Astrocyte (in vitro differentiated cells and primary cell): ENCODE measurements around the gene KIAA1210. TPM values are rescaled to one million over a fixed set of nuclear protein-coding genes. Genes with fewer than 3 reads are reported as not detected.

Source experiments
- DNase-seq: peaks from one replicate; pipeline ENCODE4 v3.0.0-alpha.2; 2010; ENCODE audit warnings: low read depth
- FAIRE-seq: peaks from 2 replicates; lab custom pipeline; 2011; peaks lifted over from hg19 to GRCh38; lab: Jason Lieb, UNC
- H2AFZ ChIP-seq: 2 replicates; pipeline ENCODE4 v1.6.0; 2012; ENCODE audit warnings: low read depth, low read length, inconsistent platforms
- H3K27ac ChIP-seq: 2 replicates; pipeline ENCODE4 v1.5.1; 2011; ENCODE audit warnings: low read depth, low read length, inconsistent platforms
- H3K27me3 ChIP-seq: 2 replicates; pipeline ENCODE4 v1.6.0; 2011; ENCODE audit warnings: low read length, inconsistent platforms; ENCODE audit not compliant: insufficient read depth
- H3K36me3 ChIP-seq: 2 replicates; pipeline ENCODE4 v1.5.1; 2011; ENCODE audit warnings: low read length, inconsistent platforms; ENCODE audit not compliant: insufficient read depth
- H3K4me1 ChIP-seq: 2 replicates; pipeline ENCODE4 v1.5.1; 2011; ENCODE audit warnings: low read length, inconsistent platforms; ENCODE audit not compliant: insufficient read depth
- H3K4me2 ChIP-seq: 2 replicates; pipeline ENCODE4 v1.6.0; 2012; ENCODE audit warnings: low read length, inconsistent platforms
- H3K4me3 ChIP-seq: 2 replicates; pipeline ENCODE4 v1.5.1; 2011; ENCODE audit warnings: low read depth, mild to moderate bottlenecking, low read length, inconsistent platforms; ENCODE audit not compliant: insufficient read depth
- H3K79me2 ChIP-seq: 2 replicates; pipeline ENCODE4 v1.6.0; 2012; ENCODE audit warnings: mild to moderate bottlenecking, low read length, inconsistent platforms; ENCODE audit not compliant: insufficient read depth
- H3K9ac ChIP-seq: 2 replicates; pipeline ENCODE4 v1.6.0; 2012; ENCODE audit warnings: mild to moderate bottlenecking, low read length, inconsistent platforms
- H3K9me3 ChIP-seq: 2 replicates; pipeline ENCODE4 v1.5.1; 2012; ENCODE audit warnings: low read depth, mild to moderate bottlenecking, low read length, inconsistent platforms; ENCODE audit not compliant: insufficient read depth
- H4K20me1 ChIP-seq: 2 replicates; pipeline ENCODE4 v1.6.0; 2012; ENCODE audit warnings: low read length, inconsistent platforms; ENCODE audit not compliant: insufficient read depth
- H3K27ac Mint-ChIP-seq: one replicate; pipeline ENCODE4 v1.8.0; 2021; ENCODE audit warnings: mild to moderate bottlenecking, mixed read lengths; ENCODE audit not compliant: unreplicated experiment
- H3K27me3 Mint-ChIP-seq: one replicate; pipeline ENCODE4 v1.8.0; 2021; ENCODE audit warnings: low read depth, mixed read lengths; ENCODE audit not compliant: unreplicated experiment
- H3K36me3 Mint-ChIP-seq: one replicate; pipeline ENCODE4 v1.8.0; 2021; ENCODE audit warnings: low read depth, mixed read lengths; ENCODE audit not compliant: unreplicated experiment
- H3K4me1 Mint-ChIP-seq: one replicate; pipeline ENCODE4 v1.8.0; 2021; ENCODE audit warnings: low read depth, mixed read lengths; ENCODE audit not compliant: unreplicated experiment
- H3K4me3 Mint-ChIP-seq: one replicate; pipeline ENCODE4 v1.8.0; 2021; ENCODE audit warnings: mild to moderate bottlenecking, moderate library complexity, mixed read lengths; ENCODE audit not compliant: unreplicated experiment
- H3K9me3 Mint-ChIP-seq: one replicate; pipeline ENCODE4 v1.8.0; 2021; ENCODE audit warnings: mild to moderate bottlenecking, mixed read lengths; ENCODE audit not compliant: unreplicated experiment
- EZH2 ChIP-seq: IDR thresholded peaks from 2 replicates; pipeline ENCODE4 v1.6.1; 2012; ENCODE audit warnings: mild to moderate bottlenecking, low read length, inconsistent platforms; ENCODE audit not compliant: insufficient read depth
- total RNA-seq: library from RNA; stranded (reverse); gene quantifications from 2 replicates; pipeline ENCODE4 v1.2.1, GENCODE V29; 2021
- TF ChIP-seq, protein P1 (sequence below): IDR thresholded peaks from 2 replicates; pipeline ENCODE4 v1.5.1; 2011; ENCODE audit warnings: low read depth, mild to moderate bottlenecking, inconsistent platforms, low read length, moderate library complexity; ENCODE audit not compliant: insufficient read depth

KIAA1210 gene
- total RNA-seq, 1 donor from 2014 or later: not detected

- Histone ChIP-seq H3K4me3 (no peak overlapping the region), H3K4me1 (no peaks in the 10 kb centered on the region), H3K9ac (no peak overlapping the region), H3K9me3 (no peaks in the 10 kb centered on the region), H4K20me1 (no peaks in the 10 kb centered on the region), H3K27me3 (no peaks in the 10 kb centered on the region), H3K27ac (no peak overlapping the region), H3K36me3 (no peaks in the 10 kb centered on the region), H3K79me2 (no peaks in the 10 kb centered on the region), H3K4me2 (no peak overlapping the region), H2AFZ (no peak overlapping the region)
- DNase-seq (no peak), FAIRE-seq (peak; percentile 20)
- Mint-ChIP-seq H3K27ac (no peak overlapping the region), H3K4me1 (no peaks in the 10 kb centered on the region), H3K4me3 (no peak overlapping the region), H3K9me3 (no peaks in the 10 kb centered on the region), H3K27me3 (peaks cover 4% of the 10 kb centered on the region), H3K36me3 (peaks cover 2% of the 10 kb centered on the region)
- TF ChIP-seq EZH2: no peak
- TF ChIP-seq, protein P1, sequence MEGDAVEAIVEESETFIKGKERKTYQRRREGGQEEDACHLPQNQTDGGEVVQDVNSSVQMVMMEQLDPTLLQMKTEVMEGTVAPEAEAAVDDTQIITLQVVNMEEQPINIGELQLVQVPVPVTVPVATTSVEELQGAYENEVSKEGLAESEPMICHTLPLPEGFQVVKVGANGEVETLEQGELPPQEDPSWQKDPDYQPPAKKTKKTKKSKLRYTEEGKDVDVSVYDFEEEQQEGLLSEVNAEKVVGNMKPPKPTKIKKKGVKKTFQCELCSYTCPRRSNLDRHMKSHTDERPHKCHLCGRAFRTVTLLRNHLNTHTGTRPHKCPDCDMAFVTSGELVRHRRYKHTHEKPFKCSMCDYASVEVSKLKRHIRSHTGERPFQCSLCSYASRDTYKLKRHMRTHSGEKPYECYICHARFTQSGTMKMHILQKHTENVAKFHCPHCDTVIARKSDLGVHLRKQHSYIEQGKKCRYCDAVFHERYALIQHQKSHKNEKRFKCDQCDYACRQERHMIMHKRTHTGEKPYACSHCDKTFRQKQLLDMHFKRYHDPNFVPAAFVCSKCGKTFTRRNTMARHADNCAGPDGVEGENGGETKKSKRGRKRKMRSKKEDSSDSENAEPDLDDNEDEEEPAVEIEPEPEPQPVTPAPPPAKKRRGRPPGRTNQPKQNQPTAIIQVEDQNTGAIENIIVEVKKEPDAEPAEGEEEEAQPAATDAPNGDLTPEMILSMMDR: no peak
Measured at GRCh38 chrX:119069762-119070161, 57.9 kb downstream of the KIAA1210 start.

- H3K36me3 Mint-ChIP-seq: peaks cover 2% of the 10 kb centered on the region
- FAIRE-seq (peak; percentile 9), DNase-seq (no peak)
- Histone ChIP-seq H3K79me2 (no peaks in the 10 kb centered on the region), H3K27ac (no peak overlapping the region), H4K20me1 (no peaks in the 10 kb centered on the region), H2AFZ (no peak overlapping the region), H3K4me2 (no peak overlapping the region), H3K4me1 (no peaks in the 10 kb centered on the region), H3K36me3 (no peaks in the 10 kb centered on the region), H3K4me3 (no peak overlapping the region), H3K9me3 (no peaks in the 10 kb centered on the region), H3K9ac (no peak overlapping the region), H3K27me3 (no peaks in the 10 kb centered on the region)
- no peak overlapping the region for H3K4me3 Mint-ChIP-seq
- H3K9me3 Mint-ChIP-seq: no peaks in the 10 kb centered on the region
- H3K4me1 Mint-ChIP-seq: no peaks in the 10 kb centered on the region
- no peak overlapping the region for H3K27ac Mint-ChIP-seq
- peaks cover under 1% of the 10 kb centered on the region for H3K27me3 Mint-ChIP-seq
- TF ChIP-seq, protein P1: no peak
- no peak for TF ChIP-seq EZH2
Measured at GRCh38 chrX:119069128-119069527, 58.5 kb downstream of the KIAA1210 start.

GRCh38 chrX:119067023-119067739 lies 60.4 kb downstream of the KIAA1210 start:
- Histone ChIP-seq H4K20me1 (no peaks in the 10 kb centered on the region), H3K4me2 (no peak overlapping the region), H3K36me3 (no peaks in the 10 kb centered on the region), H3K27ac (no peak overlapping the region), H3K4me3 (no peak overlapping the region), H3K79me2 (no peaks in the 10 kb centered on the region), H3K4me1 (no peaks in the 10 kb centered on the region), H3K9ac (no peak overlapping the region), H2AFZ (no peak overlapping the region), H3K27me3 (no peaks in the 10 kb centered on the region), H3K9me3 (no peaks in the 10 kb centered on the region)
- no peaks in the 10 kb centered on the region for H3K27me3 Mint-ChIP-seq
- no peaks in the 10 kb centered on the region for H3K9me3 Mint-ChIP-seq
- no peaks in the 10 kb centered on the region for H3K36me3 Mint-ChIP-seq
- TF ChIP-seq, protein P1: peak; percentile 62
- TF ChIP-seq EZH2: no peak
- peaks cover 6% of the 10 kb centered on the region for H3K4me1 Mint-ChIP-seq
- DNase-seq (peak; percentile 7), FAIRE-seq (no peak)
- no peak overlapping the region for H3K4me3 Mint-ChIP-seq
- H3K27ac Mint-ChIP-seq: no peak overlapping the region
